ENCODE data around the gene SLC12A7. TPM values are rescaled to one million over a fixed set of nuclear protein-coding genes. Genes with fewer than 3 reads are reported as not detected.

Gene SLC12A7
- total RNA-seq, 1 donor from 2014 or later = 11.5 TPM

DNA sequence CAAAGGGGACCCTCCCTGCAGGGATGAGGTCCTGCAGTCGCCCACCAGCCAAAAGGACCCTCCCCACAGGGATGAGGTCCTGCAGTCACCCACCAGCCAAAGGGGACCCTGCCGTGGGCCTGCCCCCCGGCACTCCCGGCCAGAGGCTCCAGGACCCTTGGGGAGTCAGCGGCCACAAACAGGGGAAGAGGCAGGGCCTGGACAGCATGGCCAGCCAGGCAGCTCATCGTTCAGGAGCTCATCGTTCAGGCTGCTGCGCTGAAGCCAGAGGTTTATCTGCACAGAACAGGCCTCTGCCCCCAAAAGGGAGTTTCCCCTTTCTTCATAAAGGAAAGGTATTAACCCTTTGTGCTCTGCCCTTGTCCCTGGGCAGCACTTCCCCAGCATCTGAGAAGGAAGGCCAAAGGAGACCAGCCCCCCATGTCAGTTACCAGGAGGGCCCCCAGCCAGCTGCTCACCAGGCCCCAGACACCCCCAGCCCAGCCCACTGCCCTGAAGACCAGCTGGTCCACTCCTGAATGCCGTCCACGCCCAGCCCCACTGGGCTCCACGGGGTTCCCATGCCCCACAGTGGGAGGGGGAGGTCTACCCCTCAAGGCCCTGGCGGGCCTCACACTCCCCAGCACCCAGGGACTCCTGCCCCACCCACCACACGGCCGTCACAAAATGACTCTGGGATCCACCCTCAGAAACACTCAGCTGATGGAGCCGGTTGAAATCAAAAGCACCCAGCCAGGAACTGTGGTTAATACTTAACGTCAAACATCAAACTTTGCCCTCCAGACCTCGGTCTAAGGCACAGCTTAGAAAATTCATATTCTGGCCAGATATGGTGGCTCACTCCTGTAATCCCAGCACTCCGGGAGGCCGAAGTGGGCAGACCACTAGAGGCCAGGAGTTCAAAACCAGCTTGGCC is 6.3 kb downstream of the SLC12A7 start:
- peaks cover 12% of the 10 kb centered on the region for H3K4me1 Mint-ChIP-seq (ENCODE audit: unreplicated experiment)
- no peak for DNase-seq (ENCODE audit: extremely low spot score, unreplicated experiment)
- TF ChIP-seq, protein P1, sequence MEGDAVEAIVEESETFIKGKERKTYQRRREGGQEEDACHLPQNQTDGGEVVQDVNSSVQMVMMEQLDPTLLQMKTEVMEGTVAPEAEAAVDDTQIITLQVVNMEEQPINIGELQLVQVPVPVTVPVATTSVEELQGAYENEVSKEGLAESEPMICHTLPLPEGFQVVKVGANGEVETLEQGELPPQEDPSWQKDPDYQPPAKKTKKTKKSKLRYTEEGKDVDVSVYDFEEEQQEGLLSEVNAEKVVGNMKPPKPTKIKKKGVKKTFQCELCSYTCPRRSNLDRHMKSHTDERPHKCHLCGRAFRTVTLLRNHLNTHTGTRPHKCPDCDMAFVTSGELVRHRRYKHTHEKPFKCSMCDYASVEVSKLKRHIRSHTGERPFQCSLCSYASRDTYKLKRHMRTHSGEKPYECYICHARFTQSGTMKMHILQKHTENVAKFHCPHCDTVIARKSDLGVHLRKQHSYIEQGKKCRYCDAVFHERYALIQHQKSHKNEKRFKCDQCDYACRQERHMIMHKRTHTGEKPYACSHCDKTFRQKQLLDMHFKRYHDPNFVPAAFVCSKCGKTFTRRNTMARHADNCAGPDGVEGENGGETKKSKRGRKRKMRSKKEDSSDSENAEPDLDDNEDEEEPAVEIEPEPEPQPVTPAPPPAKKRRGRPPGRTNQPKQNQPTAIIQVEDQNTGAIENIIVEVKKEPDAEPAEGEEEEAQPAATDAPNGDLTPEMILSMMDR (IDR thresholded peaks at IDR 0.05) = no peak
- no peaks in the 10 kb centered on the region for H3K27me3 Mint-ChIP-seq (ENCODE audit: unreplicated experiment)
- no peak overlapping the region for H3K27ac Mint-ChIP-seq (ENCODE audit: unreplicated experiment)
- H3K9me3 Mint-ChIP-seq (ENCODE audit: unreplicated experiment) = no peaks in the 10 kb centered on the region
- H3K4me3 Mint-ChIP-seq (ENCODE audit: unreplicated experiment) = no peak overlapping the region
- H3K36me3 Mint-ChIP-seq (ENCODE audit: unreplicated experiment) = no peaks in the 10 kb centered on the region

DNA sequence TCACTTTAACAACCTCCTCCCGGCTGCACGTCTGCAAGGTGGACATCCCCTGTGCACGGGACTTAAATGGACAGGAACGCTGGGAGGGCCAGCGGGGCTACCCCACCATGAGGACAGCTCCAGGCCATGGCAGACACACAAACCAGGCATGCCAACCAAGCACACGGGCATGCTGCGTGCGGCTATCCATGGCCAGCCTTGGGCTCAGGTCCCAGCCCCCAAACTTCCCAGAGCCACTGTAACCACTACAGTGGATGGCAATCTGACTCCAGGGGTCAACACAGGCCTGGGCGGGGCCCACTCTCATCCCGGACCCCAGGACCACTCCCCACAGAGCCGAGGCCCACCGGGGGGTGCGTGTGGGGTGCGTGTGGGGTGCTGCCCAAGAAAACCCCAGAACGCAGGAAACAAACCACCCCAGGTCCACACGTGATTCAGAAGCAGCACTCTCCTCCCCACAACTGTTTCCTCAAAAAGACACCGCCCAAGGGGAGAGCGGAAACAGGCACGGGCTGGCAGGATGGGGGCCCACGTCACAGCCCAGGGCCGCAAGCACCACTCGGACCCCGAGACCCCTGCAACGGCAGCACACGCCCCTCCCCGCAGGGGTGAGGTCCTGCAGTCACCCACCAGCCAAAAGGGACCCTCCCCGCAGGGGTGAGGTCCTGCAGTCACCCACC is 7.4 kb downstream of the SLC12A7 start:
- Mint-ChIP-seq H3K4me3 (ENCODE audit: unreplicated experiment) (no peak overlapping the region), H3K9me3 (ENCODE audit: unreplicated experiment) (no peaks in the 10 kb centered on the region), H3K27ac (ENCODE audit: unreplicated experiment) (no peak overlapping the region), H3K4me1 (ENCODE audit: unreplicated experiment) (peaks cover 12% of the 10 kb centered on the region), H3K27me3 (ENCODE audit: unreplicated experiment) (no peaks in the 10 kb centered on the region), H3K36me3 (ENCODE audit: unreplicated experiment) (no peaks in the 10 kb centered on the region)
- no peak for DNase-seq (ENCODE audit: extremely low spot score, unreplicated experiment)
- TF ChIP-seq, protein P1 (IDR thresholded peaks at IDR 0.05) = no peak

DNA sequence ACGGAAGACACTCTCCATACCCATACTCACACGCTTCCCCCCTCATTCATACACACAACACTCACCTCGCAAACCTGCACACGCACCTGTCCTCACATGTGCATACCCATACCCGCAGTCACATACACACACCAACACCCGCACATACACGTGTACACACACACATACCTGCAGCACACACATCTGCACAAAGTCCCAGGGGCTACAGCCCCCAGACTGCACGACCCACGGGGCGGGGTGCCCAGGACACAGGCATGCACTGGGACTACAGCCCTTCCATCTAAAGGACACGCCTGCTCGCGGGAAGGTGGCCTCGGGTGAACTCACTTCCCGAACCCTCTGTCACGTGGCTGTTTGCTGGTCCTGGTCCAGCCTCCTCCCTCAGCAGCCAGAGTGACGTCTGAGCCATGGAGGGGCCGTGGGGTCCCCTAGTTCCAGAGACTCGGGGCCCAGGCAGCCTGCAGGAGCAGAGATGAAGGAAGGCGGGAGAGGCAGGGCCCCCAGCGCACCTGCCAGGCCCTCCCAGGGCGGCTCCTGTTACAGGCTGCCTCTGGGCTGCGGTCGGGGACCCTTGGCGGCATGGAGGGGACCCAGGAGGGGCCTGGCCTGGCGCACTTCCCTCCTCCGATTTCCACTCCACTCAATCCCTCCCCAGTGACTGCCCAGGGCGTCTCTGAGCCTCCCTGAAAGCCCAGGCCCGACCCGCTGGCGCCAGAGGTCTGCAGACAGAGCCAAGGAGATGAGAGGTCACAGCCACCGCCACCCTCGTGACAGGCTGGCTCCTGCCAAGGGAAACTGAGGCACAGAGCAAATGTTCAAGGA is 8.1 kb downstream of the SLC12A7 start:
- Mint-ChIP-seq H3K27me3 (ENCODE audit: unreplicated experiment) (no peaks in the 10 kb centered on the region), H3K9me3 (ENCODE audit: unreplicated experiment) (no peaks in the 10 kb centered on the region), H3K4me1 (ENCODE audit: unreplicated experiment) (peaks cover 12% of the 10 kb centered on the region), H3K36me3 (ENCODE audit: unreplicated experiment) (no peaks in the 10 kb centered on the region), H3K4me3 (ENCODE audit: unreplicated experiment) (no peak overlapping the region), H3K27ac (ENCODE audit: unreplicated experiment) (no peak overlapping the region)
- no peak for DNase-seq (ENCODE audit: extremely low spot score, unreplicated experiment)
- TF ChIP-seq, protein P1 (IDR thresholded peaks at IDR 0.05) = no peak

DNA sequence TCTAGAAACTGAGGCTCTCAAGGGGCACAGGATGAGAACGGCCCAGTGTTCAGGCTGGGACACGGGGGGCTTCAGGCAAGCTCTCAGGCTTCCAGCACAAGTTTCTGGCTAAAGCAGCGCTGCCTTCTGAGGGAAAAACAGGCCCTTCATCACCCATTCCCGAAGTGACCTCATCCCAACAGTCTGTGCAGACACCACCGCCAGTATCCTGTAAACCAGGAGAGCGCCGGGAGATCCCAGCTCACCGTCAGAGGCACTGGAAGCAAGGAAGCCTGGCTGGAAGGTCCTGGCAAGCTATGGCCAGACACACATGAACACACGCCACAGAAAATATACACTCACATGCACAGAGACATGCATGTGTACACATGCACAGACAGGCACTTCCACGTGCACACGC is 8.8 kb downstream of the SLC12A7 start:
- H3K4me3 Mint-ChIP-seq (ENCODE audit: unreplicated experiment) = no peak overlapping the region
- no peak overlapping the region for H3K27ac Mint-ChIP-seq (ENCODE audit: unreplicated experiment)
- no peaks in the 10 kb centered on the region for H3K36me3 Mint-ChIP-seq (ENCODE audit: unreplicated experiment)
- TF ChIP-seq, protein P1 (IDR thresholded peaks at IDR 0.05) = no peak
- peaks cover 12% of the 10 kb centered on the region for H3K4me1 Mint-ChIP-seq (ENCODE audit: unreplicated experiment)
- H3K27me3 Mint-ChIP-seq (ENCODE audit: unreplicated experiment) = no peaks in the 10 kb centered on the region
- no peak for DNase-seq (ENCODE audit: extremely low spot score, unreplicated experiment)
- no peaks in the 10 kb centered on the region for H3K9me3 Mint-ChIP-seq (ENCODE audit: unreplicated experiment)

All from osteocyte (in vitro differentiated cells).